H1 (cell line): ENCODE measurements around the gene FXN. TPM values are rescaled to one million over a fixed set of nuclear protein-coding genes. Genes with fewer than 3 reads are reported as not detected.

Experiments
- CTCF ChIA-PET: fragments of 300-600 bp; sonication (Branson Sonifier 250); formaldehyde crosslinking; loops from one replicate; lab custom pipeline; 2021; ENCODE audit not compliant: partially characterized antibody; lab: Charles Lee
- POLR2A ChIA-PET: fragments of 300-600 bp; sonication (Branson Sonifier 250); formaldehyde crosslinking; loops from one replicate; lab custom pipeline; 2021; ENCODE audit warnings: inconsistent platforms; ENCODE audit not compliant: partially characterized antibody; lab: Charles Lee
- DNase-seq, 2 experiments: peaks; one replicate each; pipeline versions ENCODE4 v3.0.0 to v3.0.0-alpha.2; 2010 to 2022; ENCODE audit warnings: low spot score in 2 of 2, low read depth in 1 of 2, mixed read lengths in 1 of 2
- FAIRE-seq: peaks from 2 replicates; lab custom pipeline; 2011; peaks lifted over from hg19 to GRCh38; lab: Jason Lieb, UNC
- H2AFZ ChIP-seq: 2 replicates; pipeline ENCODE4 v1.8.1; 2012; ENCODE audit warnings: low read length, inconsistent platforms
- H2AK5ac ChIP-seq: 2 replicates; pipeline ENCODE4 v1.6.1; 2013; ENCODE audit warnings: low read depth, low read length
- H2BK120ac ChIP-seq: replicated peaks from 2 replicates; pipeline ENCODE3; 2013; ENCODE audit warnings: low read depth, low read length, inconsistent platforms
- H2BK12ac ChIP-seq: 2 replicates; pipeline ENCODE4 v1.6.1; 2013; ENCODE audit warnings: low read depth, low read length
- H2BK15ac ChIP-seq: 2 replicates; pipeline ENCODE4 v1.6.1; 2013; ENCODE audit warnings: low read length
- H2BK20ac ChIP-seq: 2 replicates; pipeline ENCODE4 v1.6.1; 2013; ENCODE audit warnings: low read length
- H2BK5ac ChIP-seq: 2 replicates; pipeline ENCODE4 v1.6.1; 2013; ENCODE audit warnings: low read depth, low read length
- H3K14ac ChIP-seq: 2 replicates; pipeline ENCODE4 v1.6.1; 2013; ENCODE audit warnings: inconsistent platforms; ENCODE audit not compliant: insufficient read length
- H3K18ac ChIP-seq: 2 replicates; pipeline ENCODE4 v1.6.1; 2013; ENCODE audit warnings: low read length; ENCODE audit errors: extremely low read depth
- H3K23ac ChIP-seq: 2 replicates; pipeline ENCODE4 v1.6.1; 2013; ENCODE audit warnings: inconsistent platforms; ENCODE audit not compliant: insufficient read length
- H3K23me2 ChIP-seq: 2 replicates; pipeline ENCODE4 v1.6.1; 2013; ENCODE audit warnings: low read depth, low read length
- H3K27ac ChIP-seq: 2 replicates; pipeline ENCODE4 v1.6.1; 2011; ENCODE audit warnings: low read depth, low read length, inconsistent platforms
- H3K27me3 ChIP-seq, 4 experiments: replicated peaks in 1 of 4; 1 replicate in 1 of 4; 2 replicates in 3 of 4; pipeline versions ENCODE4 v1.6.1 to v1.8.1; 2011 to 2013; ENCODE audit warnings: low read length in 3 of 4, mild to moderate bottlenecking in 3 of 4, inconsistent platforms in 2 of 4, mixed read lengths in 2 of 4, moderate library complexity in 1 of 4; ENCODE audit not compliant: control insufficient read depth in 3 of 4, insufficient read depth in 3 of 4; ENCODE audit errors: extremely low read depth in 1 of 4
- H3K36me3 ChIP-seq, 4 experiments: 2 replicates each; pipeline versions ENCODE4 v1.6.1 to v1.8.1; 2011 to 2013; ENCODE audit warnings: mild to moderate bottlenecking in 4 of 4, low read length in 3 of 4, moderate library complexity in 2 of 4, control low read depth in 1 of 4, inconsistent platforms in 1 of 4; ENCODE audit not compliant: insufficient read depth in 4 of 4, control insufficient read depth in 2 of 4
- H3K4ac ChIP-seq: replicated peaks from 2 replicates; pipeline ENCODE3; 2013; ENCODE audit warnings: low read length, low read depth, mixed read lengths, inconsistent platforms; ENCODE audit not compliant: insufficient read length
- H3K4me1 ChIP-seq, 4 experiments: replicated peaks in 1 of 4; 1 replicate in 1 of 4; 2 replicates in 3 of 4; pipeline versions ENCODE4 v1.6.1 to v1.8.1; 2011 to 2013; ENCODE audit warnings: low read length in 3 of 4, inconsistent platforms in 2 of 4, mixed read lengths in 1 of 4; ENCODE audit not compliant: insufficient read depth in 4 of 4, control insufficient read depth in 3 of 4
- H3K4me2 ChIP-seq, 2 experiments: 2 replicates each; pipeline versions ENCODE4 v1.6.1 to v1.8.1; 2011 to 2013; ENCODE audit warnings: low read depth in 2 of 2, low read length in 2 of 2, control low read depth in 1 of 2, inconsistent platforms in 1 of 2, mild to moderate bottlenecking in 1 of 2; ENCODE audit not compliant: insufficient read depth in 1 of 2
- H3K4me3 ChIP-seq, 4 experiments: fragments of 200-600, 300-600 bp in 1 of 4; sonication (generic), shearing (Covaris generic), sonication (Bioruptor Twin) in 1 of 4; 2 replicates each; pipeline versions ENCODE4 v1.5.1 to v1.8.1; 2011 to 2016; ENCODE audit warnings: low read length in 4 of 4, low read depth in 3 of 4, control low read depth in 2 of 4, inconsistent platforms in 2 of 4, mild to moderate bottlenecking in 2 of 4, mixed read lengths in 1 of 4, moderate library complexity in 1 of 4; ENCODE audit not compliant: insufficient read depth in 2 of 4; ENCODE audit errors: extremely low read depth in 1 of 4
- H3K56ac ChIP-seq: replicated peaks from 2 replicates; pipeline ENCODE3; 2013; ENCODE audit warnings: low read depth, mild to moderate bottlenecking, mixed read lengths, low read length, inconsistent platforms; ENCODE audit not compliant: insufficient read length
- H3K79me1 ChIP-seq: 2 replicates; pipeline ENCODE4 v1.6.1; 2013; ENCODE audit warnings: low read depth, low read length, control low read depth
- H3K79me2 ChIP-seq, 2 experiments: 2 replicates each; pipeline versions ENCODE4 v1.6.1 to v1.8.1; 2012 to 2013; ENCODE audit warnings: low read length in 2 of 2, mild to moderate bottlenecking in 2 of 2, inconsistent platforms in 1 of 2; ENCODE audit not compliant: insufficient read depth in 2 of 2, control insufficient read depth in 1 of 2
- H3K9ac ChIP-seq, 4 experiments: replicated peaks in 1 of 4; 1 replicate in 1 of 4; 2 replicates in 3 of 4; pipeline versions ENCODE4 v1.6.1 to v1.8.1; 2011 to 2013; ENCODE audit warnings: low read depth in 3 of 4, low read length in 3 of 4, control low read depth in 2 of 4, mild to moderate bottlenecking in 2 of 4, moderate library complexity in 2 of 4, inconsistent platforms in 1 of 4; ENCODE audit errors: extremely low read depth in 1 of 4
- H3K9me3 ChIP-seq, 2 experiments: 2 replicates each; pipeline versions ENCODE4 v1.6.1 to v1.8.1; 2012 to 2013; ENCODE audit warnings: mild to moderate bottlenecking in 2 of 2, moderate library complexity in 2 of 2, control low read depth in 1 of 2, inconsistent platforms in 1 of 2, low read depth in 1 of 2, low read length in 1 of 2, mixed read lengths in 1 of 2; ENCODE audit not compliant: insufficient read depth in 2 of 2
- H4K20me1 ChIP-seq, 2 experiments: replicated peaks in 1 of 2; 2 replicates each; pipeline versions ENCODE3 to v1.8.1; 2011 to 2013; ENCODE audit warnings: inconsistent platforms in 2 of 2, low read length in 2 of 2, mild to moderate bottlenecking in 1 of 2; ENCODE audit not compliant: insufficient read depth in 2 of 2, control insufficient read depth in 1 of 2
- H4K5ac ChIP-seq: 2 replicates; pipeline ENCODE4 v1.6.1; 2013; ENCODE audit warnings: low read length, low read depth, mixed read lengths, inconsistent platforms; ENCODE audit not compliant: insufficient read length
- H4K8ac ChIP-seq: 2 replicates; pipeline ENCODE4 v1.8.0; 2013; ENCODE audit warnings: mild to moderate bottlenecking, moderate library complexity, low read length, inconsistent platforms; ENCODE audit not compliant: insufficient read depth; ENCODE audit errors: extremely low read depth
- H4K91ac ChIP-seq: replicated peaks from 2 replicates; pipeline ENCODE3; 2013; ENCODE audit warnings: low read length, mixed read lengths, inconsistent platforms; ENCODE audit not compliant: insufficient read length
- BRCA1 ChIP-seq: IDR thresholded peaks from 2 replicates; pipeline ENCODE4 v1.6.1; 2012; ENCODE audit warnings: low read depth, low read length, improper control_type of control experiment
- CEBPB ChIP-seq: IDR thresholded peaks from 2 replicates; pipeline ENCODE4 v1.6.1; 2012; ENCODE audit warnings: low read depth, low read length
- CREB1 ChIP-seq: IDR thresholded peaks from 2 replicates; pipeline ENCODE4 v1.6.1; 2012; ENCODE audit warnings: inconsistent platforms
- EP300 ChIP-seq, 2 experiments: IDR thresholded peaks; 1 replicate in 1 of 2; 2 replicates in 1 of 2; pipeline ENCODE4 v1.6.1; 2011 to 2012; ENCODE audit warnings: low read depth in 2 of 2, low read length in 2 of 2, mild to moderate bottlenecking in 2 of 2, borderline replicate concordance in 1 of 2, inconsistent platforms in 1 of 2, moderate library complexity in 1 of 2
- FOSL1 ChIP-seq: IDR thresholded peaks from 2 replicates; pipeline ENCODE4 v1.6.1; 2011; ENCODE audit warnings: mild to moderate bottlenecking, low read depth, low read length, moderate library complexity; ENCODE audit not compliant: insufficient read depth
- KDM1A ChIP-seq: fragments of 200-600, 300-600 bp; sonication (generic); IDR thresholded peaks from 2 replicates; pipeline ENCODE4 v1.7.1; 2016; ENCODE audit warnings: mild to moderate bottlenecking, low read length, borderline replicate concordance
- NRF1 ChIP-seq: IDR thresholded peaks from 2 replicates; pipeline ENCODE4 v1.6.1; 2011; ENCODE audit warnings: mild to moderate bottlenecking, low read depth, low read length, improper control_type of control experiment
- POLR2A ChIP-seq, 2 experiments: IDR thresholded peaks; 1 replicate in 1 of 2; 2 replicates in 1 of 2; pipeline ENCODE4 v1.6.1; 2011; ENCODE audit warnings: low read depth in 2 of 2, low read length in 2 of 2, mild to moderate bottlenecking in 2 of 2; ENCODE audit errors: control extremely low read depth in 1 of 2
- RBBP5 ChIP-seq: IDR thresholded peaks from 2 replicates; pipeline ENCODE4 v1.7.1; 2012; ENCODE audit warnings: low read depth, mild to moderate bottlenecking, inconsistent platforms, low read length, moderate library complexity, borderline replicate concordance
- RXRA ChIP-seq: IDR thresholded peaks from 2 replicates; pipeline ENCODE4 v1.6.1; 2011; ENCODE audit warnings: low read depth, mild to moderate bottlenecking, low read length, moderate library complexity; ENCODE audit not compliant: insufficient read depth
- SIRT6 ChIP-seq: IDR thresholded peaks from one replicate; pipeline ENCODE4 v1.7.1; 2012; ENCODE audit warnings: low read length, inconsistent platforms
- SP1 ChIP-seq: IDR thresholded peaks from 2 replicates; pipeline ENCODE4 v1.6.1; 2011; ENCODE audit warnings: low read depth, low read length
- SRF ChIP-seq: IDR thresholded peaks from 2 replicates; pipeline ENCODE4 v1.6.1; 2011; ENCODE audit warnings: mild to moderate bottlenecking, low read depth, low read length, moderate library complexity
- TAF1 ChIP-seq: IDR thresholded peaks from 2 replicates; pipeline ENCODE4 v1.6.1; 2011; ENCODE audit warnings: mild to moderate bottlenecking, low read depth, low read length
- WGBS, 2 experiments: shearing (Covaris generic) in 1 of 2; methylation state at CpG; one replicate each; pipeline versions ENCODE4 v1.1.6 to v1.1.7; 2013 to 2015; ENCODE audit warnings: low lambda C conversion rate in 2 of 2, mixed read lengths in 2 of 2, inconsistent platforms in 1 of 2, low coverage in 1 of 2, missing lambda C conversion rate in 1 of 2; ENCODE audit not compliant: insufficient replicate concordance in 2 of 2, insufficient coverage in 1 of 2, insufficient read length in 1 of 2; ENCODE audit errors: extremely low coverage in 1 of 2, missing lambda C conversion rate in 1 of 2; 5-methylcytosine and 5-hydroxymethylcytosine counted together
- polyA plus RNA-seq, 7 experiments: library from polyadenylated mRNA; depleted of rRNA in 3 of 7; stranded (reverse) in 5 of 7; unstranded in 2 of 7; fragments of >200 nt in 5 of 7; fragments of 200-250 nt in 2 of 7; gene quantifications; 1 replicate in 5 of 7; 2 replicates in 1 of 7; 4 replicates in 1 of 7; pipeline versions ENCODE4 v1.2.1 to v1.2.3, GENCODE V29; 2011 to 2013; ENCODE audit warnings: missing spikeins in 2 of 7, mixed read lengths in 2 of 7
- total RNA-seq: library from RNA; stranded (reverse); fragmentation: NEBNext Ultra II Directional; extraction: Animal tissue kit (Norgen Biotek cat#: 25700); gene quantifications from 2 replicates; pipeline ENCODE4 v1.2.1, GENCODE V29; 2021

The FXN gene
- total and polyA plus RNA-seq, 2 of the 8 experiments (the other 6 are each of a cell fraction or from before 2014, with no cell fraction given): 34.2 to 37.5 TPM

DNA sequence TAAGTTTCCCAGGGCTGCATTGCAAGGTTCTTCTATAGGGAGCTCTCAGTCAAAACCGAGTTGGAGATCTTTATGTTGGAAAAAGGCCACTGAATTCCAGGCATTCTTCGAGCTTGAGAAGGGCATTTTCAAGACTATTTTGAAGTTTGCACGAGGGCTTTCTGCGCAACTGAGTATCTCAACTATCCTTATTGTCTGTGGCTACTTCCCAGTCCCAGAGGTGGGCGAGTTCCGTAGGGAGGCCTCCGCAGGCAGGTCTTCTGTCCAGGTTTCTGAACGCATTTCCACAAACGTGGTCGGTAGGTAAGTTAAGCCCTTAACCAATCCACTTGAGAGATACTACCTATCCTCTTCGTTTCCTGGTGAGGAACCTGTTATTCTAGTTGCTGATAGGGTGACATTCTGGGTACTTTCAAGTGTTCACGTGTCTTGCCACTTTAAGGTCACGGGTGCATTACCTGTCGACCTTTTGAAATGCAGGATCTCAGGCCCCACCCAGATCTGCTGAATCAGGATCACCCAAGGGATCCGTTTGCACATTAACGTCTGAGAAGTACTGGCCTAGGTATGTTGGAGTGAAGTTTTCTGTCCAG, 87.1 kb downstream of the FXN start:
- Histone ChIP-seq H3K23ac (no peak overlapping the region), H3K79me1 (peaks cover 3% of the 10 kb centered on the region; the same call in 1 of the 2 replicates), H4K91ac (peak overlapping the region; percentile 77), H2BK5ac (peak overlapping the region; percentile 98), H3K56ac (no peak overlapping the region), H2AFZ (no peak overlapping the region), H3K9me3 (no peaks in the 10 kb centered on the region), H2BK120ac (peak overlapping the region; percentile 71), H3K27ac (peak overlapping the region; percentile 96; the same call in 1 of the 2 replicates), H2BK12ac (peak overlapping the region; percentile 94), H3K9ac (peak overlapping the region; percentile 89 to 92 (median 90)), H2AK5ac (0 out of 2 replicates have a peak overlapping the region, but pooled peaks have one; percentile 0), H4K20me1 (no peaks in the 10 kb centered on the region), H4K8ac (0 out of 2 replicates have a peak overlapping the region, but pooled peaks have one; percentile 53), H3K4ac (no peak overlapping the region), H3K27me3 (no peaks in the 10 kb centered on the region), H3K36me3 (no peaks in the 10 kb centered on the region), H2BK20ac (peak overlapping the region; percentile 36; the same call in 1 of the 2 replicates), H3K23me2 (peaks cover 15% of the 10 kb centered on the region; the same call in 1 of the 2 replicates), H4K5ac (no peak overlapping the region), H3K79me2 (peaks cover 0 to 47% of the 10 kb centered on the region in 2 experiments; a peak in 3 of 4 replicates), H3K4me1 (peaks cover 6 to 8% (median 7%) of the 10 kb centered on the region in 4 experiments), H3K4me2 (peak overlapping the region; percentile 81 to 92), H2BK15ac (no peak overlapping the region), H3K14ac (no peak overlapping the region), H3K18ac (peak overlapping the region; percentile 88; the same call in 1 of the 2 replicates), H3K4me3 (peak overlapping the region; percentile 85 to 91 (median 88))
- FAIRE-seq (peak; percentile 89), DNase-seq (no peak)
- CTCF ChIA-PET: interaction anchor here (0.7 to 2.0 kb wide), 7 partner anchors 13 to 79 kb away, joined by 3 to 8 read pairs (median 4); no protein-coding TSS in a partner anchor
- 2% methylated on average over 16 of the region's 16 CpGs; no CpG with 5 or more reads in 1 of the 2 experiments for WGBS, 2 experiments
- POLR2A ChIA-PET: interaction anchor here (0.8 to 7.7 kb wide), 25 partner anchors 10 to 201 kb away, joined by 3 to 93 read pairs (median 7); partner anchors contain the start of genes FXN and TJP2
- TF ChIP-seq CEBPB (no peak), SP1 (peak; percentile 41; the same call in 1 of the 2 replicates), POLR2A (IDR thresholded peaks at IDR 0.05; ENCODE audit: control extremely low read depth in 1 of 2, low read depth in 2 of 2, low read length in 2 of 2) (peak; percentile 34 to 68; a peak in 2 of 3 replicates), RXRA (no peak), CREB1 (no peak), BRCA1 (no peak), SIRT6 (no peak), EP300 (IDR thresholded peaks at IDR 0.05; ENCODE audit: borderline replicate concordance in 1 of 2, low read depth in 2 of 2, low read length in 2 of 2) (no peak), RBBP5 (no peak), NRF1 (no peak), FOSL1 (no peak), TAF1 (no peak), SRF (no peak), KDM1A (no peak)
